IMR-90 (cell line): ENCODE measurements around the gene CFAP157. TPM values are rescaled to one million over a fixed set of nuclear protein-coding genes. Genes with fewer than 3 reads are reported as not detected.

Experiments
- ATAC-seq: fragments of 200-7000 bp; cut with Tn5 transposase; 2 replicates; pipeline ENCODE4 v1.9.1; 2020; ENCODE audit warnings: low read depth, mild to moderate bottlenecking, moderate library complexity
- BruUV-seq: library from RNA; stranded (reverse); fragments of 400-500 nt; replicated peaks from 2 replicates; lab custom pipeline; 2021; lab: Mats Ljungman, UMichigan
- CTCF ChIA-PET: fragments of 300-600 bp; formaldehyde crosslinking; extraction: SDS; loops from one replicate; lab custom pipeline; 2021; ENCODE audit warnings: antibody characterized with exemption; lab: Yijun Ruan, JAX
- POLR2A ChIA-PET: fragments of 300-600 bp; sonication (Branson Sonifier 250); formaldehyde crosslinking; loops from one replicate; lab custom pipeline; 2022; ENCODE audit warnings: antibody characterized with exemption; ENCODE audit not compliant: unreplicated experiment; lab: Charles Lee
- DNase-seq: peaks from one replicate; pipeline ENCODE4 v3.0.0; 2013
- H2AFZ ChIP-seq: replicated peaks from 2 replicates; pipeline ENCODE3; 2013; ENCODE audit warnings: low read length, mild to moderate bottlenecking; ENCODE audit not compliant: poor library complexity
- H2AK5ac ChIP-seq: 2 replicates; pipeline ENCODE4 v1.6.1; 2013; ENCODE audit warnings: low read depth, low read length, inconsistent platforms
- H2AK9ac ChIP-seq: replicated peaks from 2 replicates; pipeline ENCODE3; 2013; ENCODE audit warnings: mild to moderate bottlenecking, low read depth, low read length, moderate library complexity; ENCODE audit not compliant: poor library complexity
- H2BK120ac ChIP-seq: 2 replicates; pipeline ENCODE4 v1.6.1; 2013; ENCODE audit warnings: low read depth, low read length, inconsistent platforms
- H2BK15ac ChIP-seq: 3 replicates; pipeline ENCODE4 v1.6.1; 2013; ENCODE audit warnings: low read depth, low read length, inconsistent platforms
- H2BK20ac ChIP-seq: 2 replicates; pipeline ENCODE4 v1.6.1; 2013; ENCODE audit warnings: low read depth, mild to moderate bottlenecking, inconsistent platforms, low read length, moderate library complexity
- H2BK5ac ChIP-seq: 2 replicates; pipeline ENCODE4 v1.6.1; 2013; ENCODE audit warnings: mild to moderate bottlenecking, low read depth, low read length, inconsistent platforms; ENCODE audit not compliant: poor library complexity, severe bottlenecking
- H3K14ac ChIP-seq: replicated peaks from 2 replicates; pipeline ENCODE4 v1.6.1; 2013; ENCODE audit warnings: low read depth, low read length, inconsistent platforms
- H3K18ac ChIP-seq: 2 replicates; pipeline ENCODE4 v1.6.1; 2013; ENCODE audit warnings: low read depth, low read length, control low read depth
- H3K23ac ChIP-seq: 2 replicates; pipeline ENCODE4 v1.6.1; 2013; ENCODE audit warnings: low read depth, low read length, inconsistent platforms
- H3K27ac ChIP-seq: 2 replicates; pipeline ENCODE4 v1.5.1; 2013; ENCODE audit warnings: mild to moderate bottlenecking, control low read depth, low read length; ENCODE audit not compliant: insufficient read depth
- H3K27me3 ChIP-seq: 2 replicates; pipeline ENCODE4 v1.6.1; 2013; ENCODE audit warnings: low read length; ENCODE audit not compliant: control insufficient read depth, insufficient read depth
- H3K36me3 ChIP-seq: 2 replicates; pipeline ENCODE4 v1.6.1; 2013; ENCODE audit warnings: low read length, mixed read lengths; ENCODE audit not compliant: control insufficient read depth, insufficient read depth
- H3K4ac ChIP-seq: 2 replicates; pipeline ENCODE4 v1.6.1; 2013; ENCODE audit warnings: low read depth, low read length, inconsistent platforms
- H3K4me1 ChIP-seq: 2 replicates; pipeline ENCODE4 v1.6.1; 2013; ENCODE audit warnings: low read length, mixed read lengths; ENCODE audit not compliant: control insufficient read depth, insufficient read depth
- H3K4me2 ChIP-seq: 2 replicates; pipeline ENCODE4 v1.6.1; 2013; ENCODE audit warnings: low read depth, mild to moderate bottlenecking, control low read depth, low read length, moderate library complexity
- H3K4me3 ChIP-seq: 2 replicates; pipeline ENCODE4 v1.5.1; 2013; ENCODE audit warnings: low read depth, mild to moderate bottlenecking, control low read depth, low read length, moderate library complexity; ENCODE audit not compliant: insufficient read depth
- H3K56ac ChIP-seq: 2 replicates; pipeline ENCODE4 v1.6.1; 2013; ENCODE audit warnings: low read length, inconsistent platforms; ENCODE audit not compliant: insufficient read depth; ENCODE audit errors: extremely low read depth
- H3K79me1 ChIP-seq, 2 experiments: 2 replicates each; pipeline ENCODE4 v1.6.1; 2013; ENCODE audit warnings: low read length in 2 of 2, inconsistent platforms in 1 of 2, low read depth in 1 of 2
- H3K9ac ChIP-seq: 2 replicates; pipeline ENCODE4 v1.6.1; 2013; ENCODE audit warnings: low read depth, low read length, control low read depth
- H3K9me1 ChIP-seq: 2 replicates; pipeline ENCODE4 v1.6.1; 2013; ENCODE audit warnings: low read length, inconsistent platforms; ENCODE audit not compliant: insufficient read depth
- H3K9me3 ChIP-seq: 2 replicates; pipeline ENCODE4 v1.6.1; 2013; ENCODE audit warnings: low read length; ENCODE audit not compliant: control insufficient read depth, insufficient read depth
- H4K20me1 ChIP-seq: 2 replicates; pipeline ENCODE4 v1.6.1; 2013; ENCODE audit warnings: low read length, inconsistent platforms; ENCODE audit not compliant: insufficient read depth
- H4K5ac ChIP-seq: 2 replicates; pipeline ENCODE4 v1.6.1; 2013; ENCODE audit warnings: mild to moderate bottlenecking, low read depth, low read length, control low read depth
- H4K8ac ChIP-seq, 2 experiments: 2 replicates each; pipeline ENCODE4 v1.6.1; 2013; ENCODE audit warnings: low read depth in 2 of 2, low read length in 2 of 2, control low read depth in 1 of 2, inconsistent platforms in 1 of 2
- H4K91ac ChIP-seq: 2 replicates; pipeline ENCODE4 v1.6.1; 2013; ENCODE audit warnings: low read depth, low read length, inconsistent platforms; ENCODE audit not compliant: insufficient read depth
- MXI1 ChIP-seq: IDR thresholded peaks from 2 replicates; pipeline ENCODE4 v1.6.1; 2012; ENCODE audit warnings: low read depth, mild to moderate bottlenecking, low read length, moderate library complexity, borderline replicate concordance
- WGBS, 2 experiments: methylation state at CpG; one replicate each; pipeline versions ENCODE4 v1.1.5 to v1.1.7; 2013; ENCODE audit warnings: missing lambda C conversion rate in 2 of 2; ENCODE audit not compliant: insufficient read length in 1 of 2; ENCODE audit errors: extremely low coverage in 2 of 2; 5-methylcytosine and 5-hydroxymethylcytosine counted together
- dilution Hi-C: fragments of 300-500 bp; cut with HindIII; formaldehyde crosslinking; loops from one replicate; pipeline ENCODE4 v1.14.3; 2018; ENCODE audit warnings: low sequenced_read_pairs; ENCODE audit not compliant: unreplicated experiment
- in situ Hi-C: fragments of 300-500 bp; cut with MboI; formaldehyde crosslinking; loops from 3 replicates; pipeline ENCODE4 v1.14.3; 2019; ENCODE audit warnings: low sequenced_read_pairs, inconsistent platforms, mixed read lengths
- intact Hi-C: fragments of 100-400 bp; cut with micrococcal nuclease; formaldehyde crosslinking; loops from 2 replicates; pipeline ENCODE4 v1.10.0; 2022
- polyA plus RNA-seq, 3 experiments: library from polyadenylated mRNA; depleted of rRNA; stranded (reverse); fragments of >200 nt; gene quantifications; 2 replicates each; pipeline ENCODE4 v1.2.3, GENCODE V29; 2012; ENCODE audit warnings: low replicate concordance in 1 of 3
- total RNA-seq: library from RNA; depleted of rRNA; stranded (reverse); fragments of >200 nt; gene quantifications from 2 replicates; pipeline ENCODE4 v1.2.3, GENCODE V29; 2012
- TF ChIP-seq, protein P1 (sequence below): conservative IDR thresholded peaks from 2 replicates; pipeline ENCODE4 v1.5.1; 2012; ENCODE audit warnings: mild to moderate bottlenecking, low read depth, low read length, improper control_type of control experiment

Gene CFAP157
- total and polyA plus RNA-seq, 2 of the 4 experiments (the other 2 are of a cell fraction): not detected

DNA sequence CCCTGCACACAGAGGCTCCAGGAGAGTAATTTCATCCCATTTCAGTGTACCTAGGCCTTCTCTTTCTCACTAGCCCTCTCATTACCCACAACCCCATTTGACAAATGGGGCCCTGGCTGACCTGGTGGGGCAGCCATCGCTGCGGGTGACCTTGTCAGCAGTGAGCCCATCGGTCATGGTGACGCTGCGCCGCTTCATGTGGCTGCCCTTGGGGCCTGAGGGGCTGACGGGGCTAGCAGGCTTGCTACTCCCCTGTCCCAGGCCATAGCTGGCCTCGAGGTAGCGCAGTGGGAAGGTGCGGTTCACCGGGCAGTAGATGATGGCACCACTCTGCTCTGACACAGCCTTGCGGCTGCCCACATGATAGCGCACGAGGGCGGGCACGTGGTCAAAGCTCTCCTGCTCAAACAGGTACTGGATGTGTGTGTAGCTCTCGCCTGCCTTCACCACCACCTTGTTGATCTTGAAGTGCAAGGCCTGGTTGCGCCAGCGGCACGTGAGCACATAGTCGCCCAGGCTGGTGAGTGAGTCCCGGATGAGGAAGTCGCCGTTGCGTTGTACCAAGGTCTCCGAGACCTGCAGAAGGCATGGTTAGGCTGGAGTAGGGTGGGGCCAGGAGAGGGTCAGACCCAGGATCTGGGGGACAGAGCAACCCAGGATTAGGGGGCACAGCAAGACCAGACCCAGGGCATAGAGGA, 42.5 kb downstream of the CFAP157 start:
- Histone ChIP-seq H3K4ac (no peak overlapping the region), H3K79me1 (no peaks in the 10 kb centered on the region), H2BK20ac (no peak overlapping the region), H4K5ac (no peak overlapping the region), H3K9me3 (no peaks in the 10 kb centered on the region), H3K9me1 (peaks cover 3% of the 10 kb centered on the region; the same call in 1 of the 2 replicates), H3K27me3 (peaks cover 66% of the 10 kb centered on the region), H3K9ac (no peak overlapping the region), H3K4me1 (no peaks in the 10 kb centered on the region), H3K56ac (no peak overlapping the region), H3K18ac (no peak overlapping the region), H3K4me3 (no peak overlapping the region), H2BK5ac (no peak overlapping the region), H2AK5ac (no peak overlapping the region), H3K4me2 (no peak overlapping the region), H2AFZ (no peak overlapping the region), H3K36me3 (no peaks in the 10 kb centered on the region), H4K20me1 (peaks cover 6% of the 10 kb centered on the region; the same call in 1 of the 2 replicates), H3K23ac (no peak overlapping the region), H2BK15ac (no peak overlapping the region), H4K8ac (no peak overlapping the region), H3K14ac (no peak overlapping the region), H4K91ac (no peak overlapping the region), H2BK120ac (no peak overlapping the region), H3K27ac (no peak overlapping the region), H2AK9ac (no peak overlapping the region)
- no peak for TF ChIP-seq MXI1
- TF ChIP-seq, protein P1, sequence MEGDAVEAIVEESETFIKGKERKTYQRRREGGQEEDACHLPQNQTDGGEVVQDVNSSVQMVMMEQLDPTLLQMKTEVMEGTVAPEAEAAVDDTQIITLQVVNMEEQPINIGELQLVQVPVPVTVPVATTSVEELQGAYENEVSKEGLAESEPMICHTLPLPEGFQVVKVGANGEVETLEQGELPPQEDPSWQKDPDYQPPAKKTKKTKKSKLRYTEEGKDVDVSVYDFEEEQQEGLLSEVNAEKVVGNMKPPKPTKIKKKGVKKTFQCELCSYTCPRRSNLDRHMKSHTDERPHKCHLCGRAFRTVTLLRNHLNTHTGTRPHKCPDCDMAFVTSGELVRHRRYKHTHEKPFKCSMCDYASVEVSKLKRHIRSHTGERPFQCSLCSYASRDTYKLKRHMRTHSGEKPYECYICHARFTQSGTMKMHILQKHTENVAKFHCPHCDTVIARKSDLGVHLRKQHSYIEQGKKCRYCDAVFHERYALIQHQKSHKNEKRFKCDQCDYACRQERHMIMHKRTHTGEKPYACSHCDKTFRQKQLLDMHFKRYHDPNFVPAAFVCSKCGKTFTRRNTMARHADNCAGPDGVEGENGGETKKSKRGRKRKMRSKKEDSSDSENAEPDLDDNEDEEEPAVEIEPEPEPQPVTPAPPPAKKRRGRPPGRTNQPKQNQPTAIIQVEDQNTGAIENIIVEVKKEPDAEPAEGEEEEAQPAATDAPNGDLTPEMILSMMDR: no peak
- ATAC-seq (no peak), DNase-seq (no peak)
- ChIA-PET CTCF (no interaction called here), POLR2A (no interaction called here)
- intact Hi-C loops (no loop called here), dilution Hi-C loops (no loop called here), in situ Hi-C loops (no loop called here)
- no TSS peak for BruUV-seq
- 84% methylated on average over 21 of the region's 26 CpGs; no CpG with 5 or more reads in 1 of the 2 experiments for WGBS, 2 experiments
